Ovary (tissue), 3 donors: ENCODE measurements around the gene METAP2.

Source experiments
- EP300 ChIP-seq: sonication (generic); formaldehyde crosslinking; IDR thresholded peaks from one replicate; pipeline ENCODE4 v1.6.1; 2017; ENCODE audit warnings: antibody characterized with exemption
- POLR2A ChIP-seq: fragments of 450-650 bp; IDR thresholded peaks from one replicate; pipeline ENCODE4 v1.6.1; 2017; ENCODE audit warnings: antibody characterized with exemption, mild to moderate bottlenecking, moderate library complexity
- TF ChIP-seq, protein P1 (sequence below), 3 donors: fragments of 450-650 bp in 2 of 3; fragments of 200-600 bp in 1 of 3; IDR thresholded peaks; one replicate each; pipeline versions ENCODE4 v1.5.1 to v1.8.0; 2016 to 2022; ENCODE audit warnings: antibody characterized with exemption in 3 of 3, mild to moderate bottlenecking in 1 of 3
- donor health status: DM: no; HTN: no; CAD: no.

DNA sequence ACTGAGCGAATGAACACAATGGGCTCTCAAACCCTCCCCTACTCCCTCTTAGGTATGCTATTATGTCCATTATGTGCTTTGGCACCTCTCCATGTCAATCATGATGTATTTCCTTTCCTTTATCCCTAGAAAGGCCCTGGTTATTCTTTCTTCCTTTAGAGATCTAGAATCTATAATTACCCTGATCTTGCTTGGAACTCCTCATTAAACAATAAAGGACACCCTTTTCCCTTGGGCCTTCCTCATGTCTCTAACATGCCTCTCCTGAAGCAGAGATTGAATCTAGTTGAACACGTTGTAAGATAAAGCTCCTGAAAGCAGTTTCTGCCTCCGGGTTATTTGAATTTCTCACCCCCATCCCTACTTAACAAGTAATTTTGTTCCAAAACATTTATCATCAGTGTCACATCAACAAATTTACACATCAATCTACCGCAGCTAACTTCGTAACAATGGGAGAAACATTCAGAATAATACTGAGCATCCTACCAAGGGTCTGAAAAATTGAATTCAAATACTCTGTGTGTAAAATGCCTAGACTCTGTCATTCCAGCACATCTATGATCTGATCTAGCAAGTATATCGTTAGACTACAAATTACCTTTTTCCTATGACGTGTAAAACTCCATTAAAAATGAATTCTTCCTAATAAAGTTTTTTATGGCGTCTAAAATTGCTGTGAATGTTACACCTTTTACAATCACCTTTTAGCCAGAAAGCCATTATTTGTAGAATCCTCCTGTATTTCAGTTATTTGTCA is 72.0 kb downstream of the METAP2 start:
- TF ChIP-seq POLR2A (no peak), EP300 (no peak)
- TF ChIP-seq, protein P1, sequence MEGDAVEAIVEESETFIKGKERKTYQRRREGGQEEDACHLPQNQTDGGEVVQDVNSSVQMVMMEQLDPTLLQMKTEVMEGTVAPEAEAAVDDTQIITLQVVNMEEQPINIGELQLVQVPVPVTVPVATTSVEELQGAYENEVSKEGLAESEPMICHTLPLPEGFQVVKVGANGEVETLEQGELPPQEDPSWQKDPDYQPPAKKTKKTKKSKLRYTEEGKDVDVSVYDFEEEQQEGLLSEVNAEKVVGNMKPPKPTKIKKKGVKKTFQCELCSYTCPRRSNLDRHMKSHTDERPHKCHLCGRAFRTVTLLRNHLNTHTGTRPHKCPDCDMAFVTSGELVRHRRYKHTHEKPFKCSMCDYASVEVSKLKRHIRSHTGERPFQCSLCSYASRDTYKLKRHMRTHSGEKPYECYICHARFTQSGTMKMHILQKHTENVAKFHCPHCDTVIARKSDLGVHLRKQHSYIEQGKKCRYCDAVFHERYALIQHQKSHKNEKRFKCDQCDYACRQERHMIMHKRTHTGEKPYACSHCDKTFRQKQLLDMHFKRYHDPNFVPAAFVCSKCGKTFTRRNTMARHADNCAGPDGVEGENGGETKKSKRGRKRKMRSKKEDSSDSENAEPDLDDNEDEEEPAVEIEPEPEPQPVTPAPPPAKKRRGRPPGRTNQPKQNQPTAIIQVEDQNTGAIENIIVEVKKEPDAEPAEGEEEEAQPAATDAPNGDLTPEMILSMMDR (IDR thresholded peaks at IDR 0.05) = no peak
